GM12892 (cell line): ENCODE measurements around the gene NSRP1.

Experiments
- POLR2A ChIP-seq: IDR thresholded peaks from 2 replicates; pipeline ENCODE4 v1.6.1; 2011; ENCODE audit warnings: low read depth, low read length, control low read depth
- POLR2AphosphoS5 ChIP-seq: IDR thresholded peaks from 2 replicates; pipeline ENCODE4 v1.6.1; 2011; ENCODE audit warnings: low read depth, low read length, control low read depth
- TAF1 ChIP-seq: IDR thresholded peaks from 2 replicates; pipeline ENCODE4 v1.6.1; 2011; ENCODE audit warnings: low read depth, mild to moderate bottlenecking, control low read depth, low read length, borderline replicate concordance

DNA sequence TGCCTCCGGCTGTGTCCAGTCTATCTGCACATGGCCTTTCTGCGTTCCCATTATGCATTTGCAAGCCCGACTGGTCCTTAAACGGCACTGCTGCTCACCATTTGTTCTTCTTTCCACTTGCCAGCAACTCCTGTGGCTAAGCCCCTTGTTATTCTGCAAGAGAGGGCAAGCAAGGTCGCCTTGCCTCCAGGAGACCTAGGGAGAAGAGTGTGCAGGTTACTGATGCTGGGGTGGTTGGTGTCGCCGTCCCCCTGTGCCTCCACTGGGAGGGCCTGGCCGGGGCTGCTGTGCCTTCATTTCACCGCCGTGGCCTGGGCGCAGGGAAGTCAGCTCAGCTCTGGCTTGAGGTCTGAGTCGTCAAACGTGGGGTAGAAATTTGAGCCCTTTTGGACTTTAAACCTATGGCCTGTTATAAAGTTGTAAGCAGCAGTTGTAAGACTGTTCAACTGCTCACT is 106.1 kb downstream of the NSRP1 start:
- no peak for TF ChIP-seq POLR2A
- TF ChIP-seq POLR2AphosphoS5, result no peak
- no peak for TF ChIP-seq TAF1
